Measurements from ENCODE around the gene COTL1. TPM values are rescaled to one million over a fixed set of nuclear protein-coding genes. Genes with fewer than 3 reads are reported as not detected.

Gene COTL1
- polyA plus RNA-seq, 1 of the 3 experiments (the other 2 are of a cell fraction) = 91.6 TPM

GRCh38 chr16:84535408-84535807, 82.5 kb downstream of the COTL1 start:
- no peak overlapping the region for H3K4me2 ChIP-seq
- H3K9ac ChIP-seq = no peak overlapping the region
- no peaks in the 10 kb centered on the region for H4K20me1 ChIP-seq (ENCODE audit: insufficient read depth)
- no peak overlapping the region for H3K4me3 ChIP-seq (ENCODE audit: low read depth in 2 of 2, low read length in 1 of 2)
- no peaks in the 10 kb centered on the region for H3K27me3 ChIP-seq (ENCODE audit: insufficient read depth)
- WGBS (ENCODE audit: low lambda C conversion rate) = 69% methylated on average over 6 of the region's 6 CpGs
- H3K27ac ChIP-seq (ENCODE audit: low read depth in 2 of 2, low read length in 1 of 2) = no peak overlapping the region
- no peaks in the 10 kb centered on the region for H3K9me2 ChIP-seq
- H3F3A ChIP-seq (replicated peaks; ENCODE audit: insufficient read depth) = peaks cover 42% of the 10 kb centered on the region
- peaks cover 3 to 16% of the 10 kb centered on the region in 2 experiments; a peak in 3 of 4 replicates for H3K4me1 ChIP-seq (ENCODE audit: control insufficient read depth in 1 of 2, insufficient read depth in 2 of 2, low read depth in 1 of 2, low read length in 1 of 2)
- TF ChIP-seq USF1 (IDR thresholded peaks at IDR 0.05; ENCODE audit: borderline replicate concordance, low read depth) = no peak
- no peak for TF ChIP-seq EZH2phosphoT487 (IDR thresholded peaks at IDR 0.05; ENCODE audit: borderline replicate concordance, low read depth)
- no peak for TF ChIP-seq CTCF (IDR thresholded peaks at IDR 0.05)
- TF ChIP-seq YY1 (IDR thresholded peaks at IDR 0.05; ENCODE audit: low read depth) = no peak
- TF ChIP-seq IRF3 (IDR thresholded peaks at IDR 0.05; ENCODE audit: low read depth, low read length) = no peak
- no peak for TF ChIP-seq PBX3 (IDR thresholded peaks at IDR 0.05)
- no peak for TF ChIP-seq TEAD4 (IDR thresholded peaks at IDR 0.05; ENCODE audit: borderline replicate concordance, insufficient read depth)
- no peak for TF ChIP-seq MXI1 (IDR thresholded peaks at IDR 0.05; ENCODE audit: low read depth, low read length)
- TF ChIP-seq TAF1 (IDR thresholded peaks at IDR 0.05; ENCODE audit: borderline replicate concordance, low read depth, low read length) = no peak
- no peak for TF ChIP-seq POLR2AphosphoS5 (IDR thresholded peaks at IDR 0.05; ENCODE audit: low read depth, low read length)
- no peak for TF ChIP-seq CHD2 (IDR thresholded peaks at IDR 0.05; ENCODE audit: low read length, partially characterized antibody)
- no peak for TF ChIP-seq ZBTB33 (IDR thresholded peaks at IDR 0.05; ENCODE audit: borderline replicate concordance, low read depth)
- no peak for TF ChIP-seq REST (IDR thresholded peaks at IDR 0.05; ENCODE audit: low read depth, low read length)
- no peak for TF ChIP-seq SMC3 (IDR thresholded peaks at IDR 0.05; ENCODE audit: low read depth, low read length)
- no peak for TF ChIP-seq USF2 (IDR thresholded peaks at IDR 0.05; ENCODE audit: borderline replicate concordance, low read depth, low read length)
- TF ChIP-seq FOSL2 (IDR thresholded peaks at IDR 0.05; ENCODE audit: borderline replicate concordance, low read depth) = no peak
- no peak for TF ChIP-seq RFX5 (IDR thresholded peaks at IDR 0.05; ENCODE audit: low read length)
- no peak for TF ChIP-seq GATA2 (CRISPR knock-in tag; IDR thresholded peaks at IDR 0.05)
- TF ChIP-seq GABPA (IDR thresholded peaks at IDR 0.05; ENCODE audit: low read depth) = no peak
- no peaks in the 10 kb centered on the region for H3K9me3 ChIP-seq
- ChIA-PET CTCF (no interaction called here), POLR2A (no interaction called here)
- H3K79me2 ChIP-seq (ENCODE audit: insufficient read depth) = no peaks in the 10 kb centered on the region
- no peaks in the 10 kb centered on the region for H3K36me3 ChIP-seq (replicated peaks in 1 of 2; ENCODE audit: control insufficient read depth in 1 of 2, insufficient read depth in 2 of 2, low read length in 1 of 2)
- no peak for DNase-seq
- no peak overlapping the region for H2AFZ ChIP-seq (ENCODE audit: low read depth)

Data from SK-N-SH (cell line).